ENCODE measurements around the gene ANKS1B.

GRCh38 chr12:98948343-98948949, 1036.3 kb downstream of the ANKS1B start:
- TF ChIP-seq CTCF (IDR thresholded peaks at IDR 0.05), result no peak
- TF ChIP-seq EP300 (IDR thresholded peaks at IDR 0.05), result no peak
